IMR-90 (cell line): ENCODE data around the gene OMG. TPM values are rescaled to one million over a fixed set of nuclear protein-coding genes. Genes with fewer than 3 reads are reported as not detected.

Experiments used
- ATAC-seq: fragments of 200-7000 bp; cut with Tn5 transposase; 2 replicates; pipeline ENCODE4 v1.9.1; 2020; ENCODE audit warnings: low read depth, mild to moderate bottlenecking, moderate library complexity
- BruUV-seq: library from RNA; stranded (reverse); fragments of 400-500 nt; replicated peaks from 2 replicates; lab custom pipeline; 2021; lab: Mats Ljungman, UMichigan
- CTCF ChIA-PET: fragments of 300-600 bp; formaldehyde crosslinking; extraction: SDS; loops from one replicate; lab custom pipeline; 2021; ENCODE audit warnings: antibody characterized with exemption; lab: Yijun Ruan, JAX
- POLR2A ChIA-PET: fragments of 300-600 bp; sonication (Branson Sonifier 250); formaldehyde crosslinking; loops from one replicate; lab custom pipeline; 2022; ENCODE audit warnings: antibody characterized with exemption; ENCODE audit not compliant: unreplicated experiment; lab: Charles Lee
- DNase-seq: peaks from one replicate; pipeline ENCODE4 v3.0.0; 2013
- H2AFZ ChIP-seq: replicated peaks from 2 replicates; pipeline ENCODE3; 2013; ENCODE audit warnings: low read length, mild to moderate bottlenecking; ENCODE audit not compliant: poor library complexity
- H2AK5ac ChIP-seq: 2 replicates; pipeline ENCODE4 v1.6.1; 2013; ENCODE audit warnings: low read depth, low read length, inconsistent platforms
- H2AK9ac ChIP-seq: replicated peaks from 2 replicates; pipeline ENCODE3; 2013; ENCODE audit warnings: mild to moderate bottlenecking, low read depth, low read length, moderate library complexity; ENCODE audit not compliant: poor library complexity
- H2BK120ac ChIP-seq: 2 replicates; pipeline ENCODE4 v1.6.1; 2013; ENCODE audit warnings: low read depth, low read length, inconsistent platforms
- H2BK15ac ChIP-seq: 3 replicates; pipeline ENCODE4 v1.6.1; 2013; ENCODE audit warnings: low read depth, low read length, inconsistent platforms
- H2BK20ac ChIP-seq: 2 replicates; pipeline ENCODE4 v1.6.1; 2013; ENCODE audit warnings: low read depth, mild to moderate bottlenecking, inconsistent platforms, low read length, moderate library complexity
- H2BK5ac ChIP-seq: 2 replicates; pipeline ENCODE4 v1.6.1; 2013; ENCODE audit warnings: mild to moderate bottlenecking, low read depth, low read length, inconsistent platforms; ENCODE audit not compliant: poor library complexity, severe bottlenecking
- H3K14ac ChIP-seq: replicated peaks from 2 replicates; pipeline ENCODE4 v1.6.1; 2013; ENCODE audit warnings: low read depth, low read length, inconsistent platforms
- H3K18ac ChIP-seq: 2 replicates; pipeline ENCODE4 v1.6.1; 2013; ENCODE audit warnings: low read depth, low read length, control low read depth
- H3K23ac ChIP-seq: 2 replicates; pipeline ENCODE4 v1.6.1; 2013; ENCODE audit warnings: low read depth, low read length, inconsistent platforms
- H3K27ac ChIP-seq: 2 replicates; pipeline ENCODE4 v1.5.1; 2013; ENCODE audit warnings: mild to moderate bottlenecking, control low read depth, low read length; ENCODE audit not compliant: insufficient read depth
- H3K27me3 ChIP-seq: 2 replicates; pipeline ENCODE4 v1.6.1; 2013; ENCODE audit warnings: low read length; ENCODE audit not compliant: control insufficient read depth, insufficient read depth
- H3K36me3 ChIP-seq: 2 replicates; pipeline ENCODE4 v1.6.1; 2013; ENCODE audit warnings: low read length, mixed read lengths; ENCODE audit not compliant: control insufficient read depth, insufficient read depth
- H3K4ac ChIP-seq: 2 replicates; pipeline ENCODE4 v1.6.1; 2013; ENCODE audit warnings: low read depth, low read length, inconsistent platforms
- H3K4me1 ChIP-seq: 2 replicates; pipeline ENCODE4 v1.6.1; 2013; ENCODE audit warnings: low read length, mixed read lengths; ENCODE audit not compliant: control insufficient read depth, insufficient read depth
- H3K4me2 ChIP-seq: 2 replicates; pipeline ENCODE4 v1.6.1; 2013; ENCODE audit warnings: low read depth, mild to moderate bottlenecking, control low read depth, low read length, moderate library complexity
- H3K4me3 ChIP-seq: 2 replicates; pipeline ENCODE4 v1.5.1; 2013; ENCODE audit warnings: low read depth, mild to moderate bottlenecking, control low read depth, low read length, moderate library complexity; ENCODE audit not compliant: insufficient read depth
- H3K56ac ChIP-seq: 2 replicates; pipeline ENCODE4 v1.6.1; 2013; ENCODE audit warnings: low read length, inconsistent platforms; ENCODE audit not compliant: insufficient read depth; ENCODE audit errors: extremely low read depth
- H3K79me1 ChIP-seq, 2 experiments: 2 replicates each; pipeline ENCODE4 v1.6.1; 2013; ENCODE audit warnings: low read length in 2 of 2, inconsistent platforms in 1 of 2, low read depth in 1 of 2
- H3K9ac ChIP-seq: 2 replicates; pipeline ENCODE4 v1.6.1; 2013; ENCODE audit warnings: low read depth, low read length, control low read depth
- H3K9me1 ChIP-seq: 2 replicates; pipeline ENCODE4 v1.6.1; 2013; ENCODE audit warnings: low read length, inconsistent platforms; ENCODE audit not compliant: insufficient read depth
- H3K9me3 ChIP-seq: 2 replicates; pipeline ENCODE4 v1.6.1; 2013; ENCODE audit warnings: low read length; ENCODE audit not compliant: control insufficient read depth, insufficient read depth
- H4K20me1 ChIP-seq: 2 replicates; pipeline ENCODE4 v1.6.1; 2013; ENCODE audit warnings: low read length, inconsistent platforms; ENCODE audit not compliant: insufficient read depth
- H4K5ac ChIP-seq: 2 replicates; pipeline ENCODE4 v1.6.1; 2013; ENCODE audit warnings: mild to moderate bottlenecking, low read depth, low read length, control low read depth
- H4K8ac ChIP-seq, 2 experiments: 2 replicates each; pipeline ENCODE4 v1.6.1; 2013; ENCODE audit warnings: low read depth in 2 of 2, low read length in 2 of 2, control low read depth in 1 of 2, inconsistent platforms in 1 of 2
- H4K91ac ChIP-seq: 2 replicates; pipeline ENCODE4 v1.6.1; 2013; ENCODE audit warnings: low read depth, low read length, inconsistent platforms; ENCODE audit not compliant: insufficient read depth
- BHLHE40 ChIP-seq: fragments of 150-350 bp; IDR thresholded peaks from 2 replicates; pipeline ENCODE4 v1.6.1; 2016; ENCODE audit warnings: mild to moderate bottlenecking, low read depth, low read length
- CEBPB ChIP-seq: IDR thresholded peaks from 2 replicates; pipeline ENCODE4 v1.6.1; 2012; ENCODE audit warnings: low read depth, low read length, improper control_type of control experiment
- FOS ChIP-seq: fragments of 150-350 bp; IDR thresholded peaks from 2 replicates; pipeline ENCODE4 v1.6.1; 2016; ENCODE audit warnings: low read depth, low read length
- MAFK ChIP-seq: IDR thresholded peaks from 2 replicates; pipeline ENCODE4 v1.6.1; 2012; ENCODE audit warnings: low read depth, low read length, improper control_type of control experiment
- MXI1 ChIP-seq: IDR thresholded peaks from 2 replicates; pipeline ENCODE4 v1.6.1; 2012; ENCODE audit warnings: low read depth, mild to moderate bottlenecking, low read length, moderate library complexity, borderline replicate concordance
- NFE2L2 ChIP-seq: fragments of 150-350 bp; IDR thresholded peaks from 2 replicates; pipeline ENCODE4 v1.6.1; 2016; ENCODE audit warnings: low read depth, mild to moderate bottlenecking, low read length
- SMC3 ChIP-seq: fragments of 150-350 bp; IDR thresholded peaks from 2 replicates; pipeline ENCODE4 v1.6.1; 2016; ENCODE audit warnings: low read depth, mild to moderate bottlenecking, antibody characterized with exemption, low read length, moderate library complexity
- WGBS, 2 experiments: methylation state at CpG; one replicate each; pipeline versions ENCODE4 v1.1.5 to v1.1.7; 2013; ENCODE audit warnings: missing lambda C conversion rate in 2 of 2; ENCODE audit not compliant: insufficient read length in 1 of 2; ENCODE audit errors: extremely low coverage in 2 of 2; 5-methylcytosine and 5-hydroxymethylcytosine counted together
- dilution Hi-C: fragments of 300-500 bp; cut with HindIII; formaldehyde crosslinking; loops from one replicate; pipeline ENCODE4 v1.14.3; 2018; ENCODE audit warnings: low sequenced_read_pairs; ENCODE audit not compliant: unreplicated experiment
- in situ Hi-C: fragments of 300-500 bp; cut with MboI; formaldehyde crosslinking; loops from 3 replicates; pipeline ENCODE4 v1.14.3; 2019; ENCODE audit warnings: low sequenced_read_pairs, inconsistent platforms, mixed read lengths
- intact Hi-C: fragments of 100-400 bp; cut with micrococcal nuclease; formaldehyde crosslinking; loops from 2 replicates; pipeline ENCODE4 v1.10.0; 2022
- polyA plus RNA-seq, 3 experiments: library from polyadenylated mRNA; depleted of rRNA; stranded (reverse); fragments of >200 nt; gene quantifications; 2 replicates each; pipeline ENCODE4 v1.2.3, GENCODE V29; 2012; ENCODE audit warnings: low replicate concordance in 1 of 3
- total RNA-seq: library from RNA; depleted of rRNA; stranded (reverse); fragments of >200 nt; gene quantifications from 2 replicates; pipeline ENCODE4 v1.2.3, GENCODE V29; 2012
- TF ChIP-seq, protein P1 (sequence below): fragments of 150-350 bp; IDR thresholded peaks from 2 replicates; pipeline ENCODE4 v1.6.1; 2016; ENCODE audit warnings: low read depth, mild to moderate bottlenecking, low read length, moderate library complexity, borderline replicate concordance
- TF ChIP-seq, protein P2 (sequence below): fragments of 150-350 bp; IDR thresholded peaks from 2 replicates; pipeline ENCODE4 v1.6.1; 2017; ENCODE audit warnings: mild to moderate bottlenecking, antibody characterized with exemption, low read length, low read depth
- TF ChIP-seq, protein P3 (sequence below): conservative IDR thresholded peaks from 2 replicates; pipeline ENCODE4 v1.5.1; 2012; ENCODE audit warnings: mild to moderate bottlenecking, low read depth, low read length, improper control_type of control experiment

OMG gene
- total and polyA plus RNA-seq, 2 of the 4 experiments (the other 2 are of a cell fraction), result 0.18 TPM; not detected in 1

DNA sequence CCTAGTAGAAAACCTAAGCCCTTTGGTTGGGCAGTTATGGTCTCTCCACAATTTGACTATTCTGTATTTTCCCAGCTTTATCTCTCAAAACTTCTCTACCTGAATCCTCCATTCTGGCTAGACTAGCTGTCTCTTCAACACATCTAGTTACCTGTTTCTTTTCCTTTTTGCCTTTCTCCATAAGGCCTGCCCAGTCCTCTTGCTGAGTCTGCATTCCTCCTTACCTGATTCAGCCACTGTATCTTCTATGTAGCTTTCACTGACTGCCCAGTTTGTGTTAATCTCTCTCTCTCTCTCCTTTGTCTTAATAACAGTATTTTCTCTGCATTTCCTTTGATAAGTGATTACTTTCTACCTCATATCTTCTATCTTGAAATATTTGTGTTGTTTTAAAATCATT is 26.5 kb upstream of the OMG start (continued):
- TF ChIP-seq, protein P1, sequence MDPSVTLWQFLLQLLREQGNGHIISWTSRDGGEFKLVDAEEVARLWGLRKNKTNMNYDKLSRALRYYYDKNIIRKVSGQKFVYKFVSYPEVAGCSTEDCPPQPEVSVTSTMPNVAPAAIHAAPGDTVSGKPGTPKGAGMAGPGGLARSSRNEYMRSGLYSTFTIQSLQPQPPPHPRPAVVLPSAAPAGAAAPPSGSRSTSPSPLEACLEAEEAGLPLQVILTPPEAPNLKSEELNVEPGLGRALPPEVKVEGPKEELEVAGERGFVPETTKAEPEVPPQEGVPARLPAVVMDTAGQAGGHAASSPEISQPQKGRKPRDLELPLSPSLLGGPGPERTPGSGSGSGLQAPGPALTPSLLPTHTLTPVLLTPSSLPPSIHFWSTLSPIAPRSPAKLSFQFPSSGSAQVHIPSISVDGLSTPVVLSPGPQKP, result no peak
- TF ChIP-seq, protein P2, sequence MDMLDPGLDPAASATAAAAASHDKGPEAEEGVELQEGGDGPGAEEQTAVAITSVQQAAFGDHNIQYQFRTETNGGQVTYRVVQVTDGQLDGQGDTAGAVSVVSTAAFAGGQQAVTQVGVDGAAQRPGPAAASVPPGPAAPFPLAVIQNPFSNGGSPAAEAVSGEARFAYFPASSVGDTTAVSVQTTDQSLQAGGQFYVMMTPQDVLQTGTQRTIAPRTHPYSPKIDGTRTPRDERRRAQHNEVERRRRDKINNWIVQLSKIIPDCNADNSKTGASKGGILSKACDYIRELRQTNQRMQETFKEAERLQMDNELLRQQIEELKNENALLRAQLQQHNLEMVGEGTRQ, result no peak

DNA sequence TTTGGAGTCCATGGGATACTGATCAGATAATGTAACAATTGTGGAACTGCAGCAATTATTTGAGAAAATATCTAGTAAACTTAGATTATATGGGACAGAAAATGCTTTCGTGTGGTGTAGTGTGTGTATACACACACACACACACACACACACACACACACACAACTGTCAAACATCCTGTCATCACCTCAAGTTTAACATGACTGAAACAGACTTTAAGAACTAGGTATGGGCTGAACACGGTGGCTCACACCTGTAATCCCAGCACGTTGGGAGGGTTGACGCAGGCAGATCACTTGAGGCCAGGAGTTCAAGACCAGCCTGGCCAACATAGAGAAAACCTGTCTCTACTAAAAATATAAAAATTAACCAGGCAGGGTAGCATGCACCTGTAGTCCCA is 24.9 kb upstream of the OMG start:
- Histone ChIP-seq H3K27ac (no peak overlapping the region), H2BK15ac (peak overlapping the region; percentile 21; the same call in 1 of the 3 replicates), H3K18ac (no peak overlapping the region), H2BK120ac (no peak overlapping the region), H2AFZ (no peak overlapping the region), H2BK5ac (no peak overlapping the region), H3K23ac (no peak overlapping the region), H3K56ac (no peak overlapping the region), H2AK5ac (peak overlapping the region; percentile 72), H3K4me2 (no peak overlapping the region), H3K9me3 (no peaks in the 10 kb centered on the region), H2BK20ac (peak overlapping the region; percentile 34; the same call in 1 of the 2 replicates), H4K5ac (no peak overlapping the region), H3K14ac (no peak overlapping the region), H3K79me1 (peaks cover 3 to 34% of the 10 kb centered on the region in 2 experiments; a peak in 2 of 4 replicates), H3K4me1 (peaks cover 3% of the 10 kb centered on the region), H3K27me3 (no peaks in the 10 kb centered on the region), H4K8ac (no peak overlapping the region), H2AK9ac (no peak overlapping the region), H3K9ac (no peak overlapping the region), H4K91ac (no peak overlapping the region), H4K20me1 (no peaks in the 10 kb centered on the region), H3K4me3 (no peak overlapping the region), H3K36me3 (peaks cover 8% of the 10 kb centered on the region), H3K9me1 (no peaks in the 10 kb centered on the region), H3K4ac (peak overlapping the region; percentile 48; the same call in 1 of the 2 replicates)
- in situ Hi-C loops (no loop called here), intact Hi-C loops (no loop called here), dilution Hi-C loops (no loop called here)
- WGBS, 2 experiments, result no CpG with 5 or more reads among the region's 4 CpGs
- no peak for DNase-seq
- no peak for ATAC-seq
- ChIA-PET POLR2A (no interaction called here), CTCF (no interaction called here)
- BruUV-seq, result no TSS peak
- TF ChIP-seq FOS, result no peak
- TF ChIP-seq, protein P2, result no peak
- no peak for TF ChIP-seq SMC3
- TF ChIP-seq MXI1, result no peak
- TF ChIP-seq, protein P3, sequence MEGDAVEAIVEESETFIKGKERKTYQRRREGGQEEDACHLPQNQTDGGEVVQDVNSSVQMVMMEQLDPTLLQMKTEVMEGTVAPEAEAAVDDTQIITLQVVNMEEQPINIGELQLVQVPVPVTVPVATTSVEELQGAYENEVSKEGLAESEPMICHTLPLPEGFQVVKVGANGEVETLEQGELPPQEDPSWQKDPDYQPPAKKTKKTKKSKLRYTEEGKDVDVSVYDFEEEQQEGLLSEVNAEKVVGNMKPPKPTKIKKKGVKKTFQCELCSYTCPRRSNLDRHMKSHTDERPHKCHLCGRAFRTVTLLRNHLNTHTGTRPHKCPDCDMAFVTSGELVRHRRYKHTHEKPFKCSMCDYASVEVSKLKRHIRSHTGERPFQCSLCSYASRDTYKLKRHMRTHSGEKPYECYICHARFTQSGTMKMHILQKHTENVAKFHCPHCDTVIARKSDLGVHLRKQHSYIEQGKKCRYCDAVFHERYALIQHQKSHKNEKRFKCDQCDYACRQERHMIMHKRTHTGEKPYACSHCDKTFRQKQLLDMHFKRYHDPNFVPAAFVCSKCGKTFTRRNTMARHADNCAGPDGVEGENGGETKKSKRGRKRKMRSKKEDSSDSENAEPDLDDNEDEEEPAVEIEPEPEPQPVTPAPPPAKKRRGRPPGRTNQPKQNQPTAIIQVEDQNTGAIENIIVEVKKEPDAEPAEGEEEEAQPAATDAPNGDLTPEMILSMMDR, result no peak
- TF ChIP-seq, protein P1, result no peak
- TF ChIP-seq NFE2L2, result no peak
- no peak for TF ChIP-seq MAFK
- no peak for TF ChIP-seq BHLHE40
- TF ChIP-seq CEBPB, result no peak
